Smooth muscle cell (in vitro differentiated cells): ENCODE measurements around the gene NRXN3. TPM values are rescaled to one million over a fixed set of nuclear protein-coding genes. Genes with fewer than 3 reads are reported as not detected.

Source experiments
- DNase-seq: peaks from one replicate; lab custom pipeline; 2025; ENCODE audit not compliant: unreplicated experiment; lab: John Stamatoyannopoulos, UW
- H2AFZ ChIP-seq: fragments of 200-600 bp; sonication (generic); 2 replicates; pipeline ENCODE4 v1.6.0; 2016; ENCODE audit warnings: antibody characterized with exemption, low read depth, mild to moderate bottlenecking
- H3F3A ChIP-seq: fragments of 200-600 bp; sonication (generic); 2 replicates; pipeline ENCODE4 v1.6.0; 2017; ENCODE audit warnings: antibody characterized with exemption, low read depth
- H3K27ac ChIP-seq: fragments of 200-600 bp; sonication (generic); 2 replicates; pipeline ENCODE4 v1.5.1; 2016; ENCODE audit warnings: low read depth, mild to moderate bottlenecking
- H3K27me3 ChIP-seq: fragments of 200-600 bp; sonication (generic); 2 replicates; pipeline ENCODE4 v1.6.1; 2016; ENCODE audit warnings: low read depth, mild to moderate bottlenecking
- H3K36me3 ChIP-seq: fragments of 200-600 bp; sonication (generic); 2 replicates; pipeline ENCODE4 v1.5.1; 2016; ENCODE audit warnings: low read depth
- H3K4me1 ChIP-seq: fragments of 200-600 bp; sonication (generic); 2 replicates; pipeline ENCODE4 v1.5.1; 2016; ENCODE audit warnings: low read depth
- H3K4me2 ChIP-seq: fragments of 200-600 bp; sonication (generic); 2 replicates; pipeline ENCODE4 v1.6.0; 2016; ENCODE audit warnings: mild to moderate bottlenecking
- H3K4me3 ChIP-seq: fragments of 200-600 bp; sonication (generic); 2 replicates; pipeline ENCODE4 v1.5.1; 2016; ENCODE audit warnings: mild to moderate bottlenecking
- H3K79me2 ChIP-seq: fragments of 200-600 bp; sonication (generic); 2 replicates; pipeline ENCODE4 v1.6.0; 2016; ENCODE audit warnings: low read depth, mild to moderate bottlenecking
- H3K9ac ChIP-seq: fragments of 200-600 bp; sonication (generic); 2 replicates; pipeline ENCODE4 v1.6.0; 2016; ENCODE audit warnings: low read depth
- H3K9me3 ChIP-seq: fragments of 200-600 bp; sonication (generic); replicated peaks from 2 replicates; pipeline ENCODE4 v1.5.1; 2016; ENCODE audit warnings: low read depth
- H4K20me1 ChIP-seq: fragments of 200-600 bp; sonication (generic); 2 replicates; pipeline ENCODE4 v1.6.0; 2016; ENCODE audit warnings: low read depth
- WGBS: methylation state at CpG from one replicate; pipeline ENCODE4 v1.1.7; 2016; ENCODE audit warnings: low lambda C conversion rate; 5-methylcytosine and 5-hydroxymethylcytosine counted together
- polyA plus RNA-seq: library from polyadenylated mRNA; unstranded; fragments of >200 nt; fragmentation: Nextera tagmentation; extraction: Ambion mirVana; gene quantifications from 2 replicates; pipeline ENCODE4 v1.2.1, GENCODE V29; 2016
- total RNA-seq: library from RNA; depleted of rRNA; stranded (reverse); fragments of >200 nt; gene quantifications from 2 replicates; pipeline ENCODE4 v1.2.3, GENCODE V29; 2014
- TF ChIP-seq, protein P1 (sequence below): fragments of 200-600 bp; sonication (generic); IDR thresholded peaks from 2 replicates; pipeline ENCODE4 v1.5.1; 2017; ENCODE audit warnings: borderline replicate concordance, mild to moderate bottlenecking, antibody characterized with exemption; ENCODE audit not compliant: insufficient read depth, poor library complexity, severe bottlenecking

NRXN3 gene
- total and polyA plus RNA-seq, 2 experiments from 2014 or later, result 1.2 to 7.0 TPM

- no peaks in the 10 kb centered on the region for H4K20me1 ChIP-seq
- H3K9me3 ChIP-seq, result no peaks in the 10 kb centered on the region
- H2AFZ ChIP-seq, result no peak overlapping the region
- no peak for DNase-seq
- no peak overlapping the region for H3K9ac ChIP-seq
- TF ChIP-seq, protein P1, sequence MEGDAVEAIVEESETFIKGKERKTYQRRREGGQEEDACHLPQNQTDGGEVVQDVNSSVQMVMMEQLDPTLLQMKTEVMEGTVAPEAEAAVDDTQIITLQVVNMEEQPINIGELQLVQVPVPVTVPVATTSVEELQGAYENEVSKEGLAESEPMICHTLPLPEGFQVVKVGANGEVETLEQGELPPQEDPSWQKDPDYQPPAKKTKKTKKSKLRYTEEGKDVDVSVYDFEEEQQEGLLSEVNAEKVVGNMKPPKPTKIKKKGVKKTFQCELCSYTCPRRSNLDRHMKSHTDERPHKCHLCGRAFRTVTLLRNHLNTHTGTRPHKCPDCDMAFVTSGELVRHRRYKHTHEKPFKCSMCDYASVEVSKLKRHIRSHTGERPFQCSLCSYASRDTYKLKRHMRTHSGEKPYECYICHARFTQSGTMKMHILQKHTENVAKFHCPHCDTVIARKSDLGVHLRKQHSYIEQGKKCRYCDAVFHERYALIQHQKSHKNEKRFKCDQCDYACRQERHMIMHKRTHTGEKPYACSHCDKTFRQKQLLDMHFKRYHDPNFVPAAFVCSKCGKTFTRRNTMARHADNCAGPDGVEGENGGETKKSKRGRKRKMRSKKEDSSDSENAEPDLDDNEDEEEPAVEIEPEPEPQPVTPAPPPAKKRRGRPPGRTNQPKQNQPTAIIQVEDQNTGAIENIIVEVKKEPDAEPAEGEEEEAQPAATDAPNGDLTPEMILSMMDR, result no peak
- no peaks in the 10 kb centered on the region for H3K27me3 ChIP-seq
- no peaks in the 10 kb centered on the region for H3K79me2 ChIP-seq
- no peaks in the 10 kb centered on the region for H3K36me3 ChIP-seq
- no peaks in the 10 kb centered on the region for H3F3A ChIP-seq
- H3K4me3 ChIP-seq, result no peak overlapping the region
- no peak overlapping the region for H3K27ac ChIP-seq
- no peak overlapping the region for H3K4me2 ChIP-seq
- H3K4me1 ChIP-seq, result peaks cover 6% of the 10 kb centered on the region
Observed at GRCh38 chr14:79464468-79464867, 1294.3 kb downstream of the NRXN3 start.

GRCh38 chr14:79465651-79466050 lies 1295.5 kb downstream of the NRXN3 start:
- no peak overlapping the region for H3K4me2 ChIP-seq
- H3K9ac ChIP-seq, result no peak overlapping the region
- no peaks in the 10 kb centered on the region for H3F3A ChIP-seq
- no peak overlapping the region for H3K27ac ChIP-seq
- DNase-seq, result no peak
- TF ChIP-seq, protein P1, result no peak
- no peaks in the 10 kb centered on the region for H3K9me3 ChIP-seq
- 95% methylated on average over 3 of the region's 3 CpGs for WGBS
- no peaks in the 10 kb centered on the region for H4K20me1 ChIP-seq
- H3K79me2 ChIP-seq, result no peaks in the 10 kb centered on the region
- H2AFZ ChIP-seq, result no peak overlapping the region
- no peaks in the 10 kb centered on the region for H3K36me3 ChIP-seq
- no peaks in the 10 kb centered on the region for H3K27me3 ChIP-seq
- peaks cover 2% of the 10 kb centered on the region for H3K4me1 ChIP-seq
- no peak overlapping the region for H3K4me3 ChIP-seq

DNA sequence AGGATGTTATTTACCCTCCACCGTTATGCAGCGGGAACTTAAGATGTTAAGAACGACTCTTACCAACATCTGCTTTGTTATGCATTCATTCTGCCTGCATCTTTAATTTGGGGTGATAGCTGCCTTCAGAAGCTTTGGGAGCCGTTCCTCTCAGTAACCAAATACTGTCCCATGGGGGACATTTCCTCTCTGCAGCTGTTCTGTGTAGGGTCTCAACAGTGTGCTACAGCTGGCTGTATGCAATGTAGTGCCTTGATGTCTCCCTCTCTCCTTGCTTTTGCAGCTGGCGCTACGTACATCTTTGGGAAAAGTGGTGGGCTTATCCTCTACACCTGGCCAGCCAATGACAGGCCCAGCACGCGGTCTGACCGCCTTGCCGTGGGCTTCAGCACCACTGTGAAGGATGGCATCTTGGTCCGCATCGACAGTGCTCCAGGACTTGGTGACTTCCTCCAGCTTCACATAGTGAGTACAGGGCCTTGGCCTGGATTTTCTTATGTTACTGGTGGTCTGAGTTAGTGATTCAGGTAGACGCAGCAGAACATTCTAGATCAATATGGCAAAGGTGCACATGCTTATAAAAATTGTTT lies 1296.9 kb downstream of the NRXN3 start:
- Histone ChIP-seq H3K4me3 (no peak overlapping the region), H3K27ac (no peak overlapping the region), H2AFZ (no peak overlapping the region), H3K4me2 (no peak overlapping the region), H3K36me3 (no peaks in the 10 kb centered on the region), H3F3A (no peaks in the 10 kb centered on the region), H3K9me3 (no peaks in the 10 kb centered on the region), H3K79me2 (no peaks in the 10 kb centered on the region), H3K27me3 (no peaks in the 10 kb centered on the region), H4K20me1 (no peaks in the 10 kb centered on the region), H3K9ac (no peak overlapping the region), H3K4me1 (no peaks in the 10 kb centered on the region)
- DNase-seq, result no peak
- TF ChIP-seq, protein P1, result no peak
- WGBS, result 88% methylated on average over 13 of the region's 13 CpGs

DNA sequence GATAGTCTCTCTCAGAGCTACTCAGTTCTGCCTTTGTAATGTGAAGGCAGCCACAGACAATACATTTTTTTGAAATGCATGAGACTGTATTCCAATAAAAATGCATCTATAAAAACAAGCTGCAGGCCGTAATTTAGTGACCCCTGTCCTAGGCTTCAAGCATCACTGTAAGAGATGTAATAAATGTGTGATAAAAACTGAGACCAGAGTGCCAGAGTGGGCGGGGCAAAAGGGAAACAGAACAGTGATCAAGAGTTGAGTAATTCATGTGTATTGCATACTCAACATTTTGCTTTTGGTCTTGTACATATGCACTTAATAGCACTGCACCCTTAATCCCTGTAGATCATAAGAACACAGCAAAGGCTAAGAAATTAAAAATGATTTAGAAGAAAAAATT lies 1297.7 kb downstream of the NRXN3 start:
- Histone ChIP-seq H3K27me3 (no peaks in the 10 kb centered on the region), H3K27ac (no peak overlapping the region), H3K36me3 (no peaks in the 10 kb centered on the region), H4K20me1 (no peaks in the 10 kb centered on the region), H2AFZ (no peak overlapping the region), H3K9ac (no peak overlapping the region), H3F3A (no peaks in the 10 kb centered on the region), H3K4me1 (peaks cover 7% of the 10 kb centered on the region), H3K4me3 (no peak overlapping the region), H3K79me2 (no peaks in the 10 kb centered on the region), H3K4me2 (no peak overlapping the region), H3K9me3 (no peaks in the 10 kb centered on the region)
- no peak for DNase-seq
- WGBS, result 79% methylated on average over 2 of the region's 2 CpGs
- TF ChIP-seq, protein P1, result no peak
